Skeletal muscle tissue (tissue), 4 donors: ENCODE data around the gene MCOLN2. TPM values are rescaled to one million over a fixed set of nuclear protein-coding genes. Genes with fewer than 3 reads are reported as not detected.

Experiments
- H3K27ac ChIP-seq: one replicate; pipeline ENCODE4 v1.7.0; 2013; ENCODE audit warnings: mild to moderate bottlenecking, low read depth, low read length, inconsistent platforms
- H3K27me3 ChIP-seq, 3 donors: one replicate each; pipeline ENCODE4 v1.7.0; 2013; ENCODE audit warnings: low read length in 3 of 3; ENCODE audit not compliant: control insufficient read depth in 3 of 3, insufficient read depth in 3 of 3
- H3K36me3 ChIP-seq, 3 donors: one replicate each; pipeline ENCODE4 v1.7.0; 2013; ENCODE audit warnings: low read length in 3 of 3; ENCODE audit not compliant: control insufficient read depth in 3 of 3, insufficient read depth in 3 of 3
- H3K4me1 ChIP-seq, 3 donors: one replicate each; pipeline ENCODE4 v1.7.0; 2013; ENCODE audit warnings: low read length in 3 of 3, mild to moderate bottlenecking in 3 of 3; ENCODE audit not compliant: control insufficient read depth in 3 of 3, insufficient read depth in 3 of 3
- H3K4me3 ChIP-seq, 3 donors: one replicate each; pipeline ENCODE4 v1.7.0; 2013; ENCODE audit warnings: low read length in 3 of 3
- H3K9ac ChIP-seq, 3 donors: one replicate each; pipeline ENCODE4 v1.7.0; 2013; ENCODE audit warnings: low read length in 3 of 3, mild to moderate bottlenecking in 3 of 3, moderate library complexity in 2 of 3, low read depth in 1 of 3
- H3K9me3 ChIP-seq, 3 donors: one replicate each; pipeline ENCODE4 v1.7.0; 2013; ENCODE audit warnings: low read length in 3 of 3; ENCODE audit not compliant: control insufficient read depth in 3 of 3
- total RNA-seq: library from RNA; depleted of rRNA; stranded (reverse); fragments of >200 nt; gene quantifications from one replicate; pipeline ENCODE4 v1.2.3, GENCODE V29; 2014
- donor health status: Osteomylitis.

MCOLN2 gene
- total RNA-seq, 1 donor from 2014 or later, result not detected

GRCh38 chr1:84967666-84968065, 29.2 kb downstream of the MCOLN2 start:
- no peaks in the 10 kb centered on the region for H3K27me3 ChIP-seq
- no peaks in the 10 kb centered on the region for H3K36me3 ChIP-seq
- no peak overlapping the region for H3K9ac ChIP-seq
- no peaks in the 10 kb centered on the region for H3K4me1 ChIP-seq
- H3K9me3 ChIP-seq, result no peaks in the 10 kb centered on the region
- H3K27ac ChIP-seq, result no peak overlapping the region
- H3K4me3 ChIP-seq, result no peak overlapping the region

- Histone ChIP-seq H3K9ac (no peak overlapping the region), H3K27ac (no peak overlapping the region), H3K4me3 (no peak overlapping the region), H3K36me3 (no peaks in the 10 kb centered on the region), H3K27me3 (no peaks in the 10 kb centered on the region), H3K4me1 (no peaks in the 10 kb centered on the region), H3K9me3 (no peaks in the 10 kb centered on the region)
Measured at GRCh38 chr1:84963021-84963420, 33.9 kb downstream of the MCOLN2 start.

DNA sequence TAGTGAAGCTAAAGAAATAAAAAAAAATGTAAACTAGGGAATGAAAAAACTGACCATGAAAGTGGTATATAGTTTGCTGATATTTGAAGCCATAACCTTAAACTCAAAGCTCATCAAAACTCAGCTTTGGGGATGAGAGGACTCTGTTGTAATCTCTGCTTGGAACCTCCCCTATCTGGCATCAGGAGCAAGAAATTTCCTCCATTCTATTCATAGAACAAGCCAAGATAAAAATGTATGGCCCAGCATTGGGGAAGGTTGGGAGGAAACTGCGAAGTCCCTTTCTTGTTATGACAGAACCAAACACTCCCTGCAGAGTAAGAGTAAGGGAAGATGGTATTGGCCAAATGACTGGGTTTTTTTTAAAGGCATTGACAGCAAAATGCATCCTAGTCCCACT, 35.6 kb downstream of the MCOLN2 start:
- Histone ChIP-seq H3K9ac (no peak overlapping the region), H3K9me3 (no peaks in the 10 kb centered on the region), H3K4me3 (no peak overlapping the region), H3K27me3 (no peaks in the 10 kb centered on the region), H3K4me1 (no peaks in the 10 kb centered on the region), H3K36me3 (no peaks in the 10 kb centered on the region), H3K27ac (no peak overlapping the region)

- no peaks in the 10 kb centered on the region for H3K9me3 ChIP-seq
- H3K27me3 ChIP-seq, result no peaks in the 10 kb centered on the region
- no peaks in the 10 kb centered on the region for H3K4me1 ChIP-seq
- H3K36me3 ChIP-seq, result no peaks in the 10 kb centered on the region
- no peak overlapping the region for H3K9ac ChIP-seq
- no peak overlapping the region for H3K27ac ChIP-seq
- no peak overlapping the region for H3K4me3 ChIP-seq
Measured at GRCh38 chr1:84960371-84960770, 36.5 kb downstream of the MCOLN2 start.

DNA sequence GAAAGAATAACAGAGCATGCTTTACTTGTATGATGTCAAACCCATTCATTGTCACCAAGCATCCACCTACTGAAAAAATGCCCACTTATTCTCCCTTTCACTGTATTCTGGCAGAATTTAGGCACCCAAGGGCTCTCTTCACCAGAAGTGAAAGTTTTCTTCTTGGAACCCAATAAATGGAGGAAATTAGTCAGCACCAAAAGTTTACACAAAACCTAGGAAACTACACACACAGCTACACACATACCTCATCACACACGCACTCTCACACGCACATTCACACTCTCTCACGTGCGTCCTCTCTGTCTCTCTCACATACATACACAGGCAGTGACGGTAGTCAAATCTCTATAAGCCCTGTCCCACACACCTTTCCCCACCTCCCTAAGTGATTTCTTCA, 37.6 kb downstream of the MCOLN2 start:
- H3K9me3 ChIP-seq, result no peaks in the 10 kb centered on the region
- H3K36me3 ChIP-seq, result no peaks in the 10 kb centered on the region
- H3K4me1 ChIP-seq, result no peaks in the 10 kb centered on the region

DNA sequence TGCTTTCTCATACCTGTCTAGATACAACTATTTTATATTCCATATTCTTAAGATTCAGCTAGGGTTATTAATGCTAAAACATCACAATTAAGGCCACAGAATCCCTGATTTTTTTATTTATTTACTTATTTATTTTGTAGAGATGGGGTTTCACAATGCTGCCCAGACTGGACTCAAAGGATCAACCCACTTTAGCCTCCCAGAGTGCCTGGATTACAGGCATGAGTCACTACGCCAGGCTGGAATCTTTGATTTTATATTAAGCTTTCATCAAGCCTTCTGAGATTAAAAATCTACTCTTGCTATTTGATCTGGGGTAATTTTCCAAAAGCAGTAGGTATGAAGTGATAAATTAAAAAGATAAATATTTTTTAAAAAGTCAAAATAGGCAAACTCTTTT, 38.9 kb downstream of the MCOLN2 start:
- Histone ChIP-seq H3K36me3 (no peaks in the 10 kb centered on the region), H3K4me3 (no peak overlapping the region), H3K27ac (no peak overlapping the region), H3K9me3 (no peaks in the 10 kb centered on the region), H3K9ac (no peak overlapping the region), H3K4me1 (no peaks in the 10 kb centered on the region), H3K27me3 (no peaks in the 10 kb centered on the region)

More for the DNA sequence above, 37.6 kb downstream of the MCOLN2 start:
- Histone ChIP-seq H3K4me3 (no peak overlapping the region), H3K27ac (no peak overlapping the region), H3K27me3 (no peaks in the 10 kb centered on the region), H3K9ac (no peak overlapping the region)

- Histone ChIP-seq H3K9me3 (no peaks in the 10 kb centered on the region), H3K4me3 (no peak overlapping the region), H3K4me1 (no peaks in the 10 kb centered on the region), H3K27me3 (no peaks in the 10 kb centered on the region), H3K36me3 (no peaks in the 10 kb centered on the region), H3K27ac (no peak overlapping the region), H3K9ac (no peak overlapping the region)
Measured at GRCh38 chr1:84956655-84957054, 40.3 kb downstream of the MCOLN2 start.

GRCh38 chr1:84956097-84956496, 40.8 kb downstream of the MCOLN2 start:
- H3K27me3 ChIP-seq, result no peaks in the 10 kb centered on the region
- H3K4me3 ChIP-seq, result no peak overlapping the region
- no peaks in the 10 kb centered on the region for H3K36me3 ChIP-seq
- H3K4me1 ChIP-seq, result no peaks in the 10 kb centered on the region
- no peak overlapping the region for H3K9ac ChIP-seq
- H3K9me3 ChIP-seq, result no peaks in the 10 kb centered on the region
- no peak overlapping the region for H3K27ac ChIP-seq

GRCh38 chr1:84949664-84950063, 47.2 kb downstream of the MCOLN2 start:
- Histone ChIP-seq H3K36me3 (no peaks in the 10 kb centered on the region), H3K4me1 (no peaks in the 10 kb centered on the region), H3K27me3 (no peaks in the 10 kb centered on the region), H3K9me3 (peaks cover 0 to 2% (median 0%) of the 10 kb centered on the region in 3 donors), H3K9ac (no peak overlapping the region), H3K27ac (no peak overlapping the region), H3K4me3 (no peak overlapping the region)

DNA sequence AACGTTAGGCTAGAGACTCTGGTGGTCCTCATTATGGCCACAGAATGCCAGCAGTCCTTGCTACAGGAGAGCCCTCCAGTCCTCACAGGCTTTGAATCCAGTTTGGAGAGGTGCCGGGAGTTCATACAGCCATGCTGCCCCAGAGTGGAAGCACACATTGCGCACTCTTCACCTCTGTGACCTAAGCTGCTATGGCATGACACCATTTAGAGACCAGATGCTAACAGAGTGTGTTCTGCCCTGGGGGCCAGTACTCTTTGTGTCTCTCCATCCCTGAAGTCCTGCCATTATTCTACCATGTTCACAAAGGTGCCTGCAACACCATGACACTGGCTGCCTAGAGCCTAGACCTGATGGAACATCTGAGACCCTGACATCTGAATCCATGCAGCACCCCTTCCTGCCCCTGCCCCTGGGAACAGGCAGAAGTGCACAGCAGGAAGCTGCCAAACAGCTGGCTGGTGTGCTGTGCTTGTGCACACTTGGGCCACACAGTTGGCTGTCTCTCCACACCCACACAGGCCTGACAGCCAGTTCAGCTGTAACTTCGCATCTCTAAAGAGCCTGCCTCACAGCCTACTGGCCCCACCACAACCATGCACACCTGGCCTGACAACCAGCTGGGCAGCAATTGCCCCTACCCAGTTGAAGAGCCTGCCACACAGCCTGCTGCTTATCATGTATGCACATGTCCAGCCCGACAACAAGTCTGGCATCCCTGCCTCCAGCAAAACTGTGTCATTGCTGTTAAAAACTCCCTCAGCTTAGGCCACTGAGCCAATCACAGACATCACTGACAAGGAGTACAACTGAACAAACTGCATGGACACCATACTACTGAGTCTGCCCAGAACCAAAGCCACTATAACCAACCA, 49.1 kb downstream of the MCOLN2 start:
- Histone ChIP-seq H3K36me3 (no peaks in the 10 kb centered on the region), H3K4me3 (no peak overlapping the region), H3K9me3 (peaks cover 0 to 2% (median 0%) of the 10 kb centered on the region in 3 donors), H3K9ac (no peak overlapping the region), H3K27me3 (no peaks in the 10 kb centered on the region), H3K4me1 (no peaks in the 10 kb centered on the region), H3K27ac (no peak overlapping the region)
